ENCODE measurements around the gene C1QL1.

- TF ChIP-seq CTCF (conservative IDR thresholded peaks at IDR 0.05) (no peak), EZH2 (IDR thresholded peaks at IDR 0.05; ENCODE audit: low read depth) (no peak)
These were observed at the start of gene C1QL1 for GRCh38 chr17:44968225-44969143.

Measured in PC-9 (cell line).